NCI-H187 (cell line): Measurements from ENCODE around the gene VPS16.

Experiments
- DNase-seq, 2 experiments: peaks; one replicate each; lab custom pipeline; 2025; lab: John Stamatoyannopoulos, UW

Gene VPS16

DNA sequence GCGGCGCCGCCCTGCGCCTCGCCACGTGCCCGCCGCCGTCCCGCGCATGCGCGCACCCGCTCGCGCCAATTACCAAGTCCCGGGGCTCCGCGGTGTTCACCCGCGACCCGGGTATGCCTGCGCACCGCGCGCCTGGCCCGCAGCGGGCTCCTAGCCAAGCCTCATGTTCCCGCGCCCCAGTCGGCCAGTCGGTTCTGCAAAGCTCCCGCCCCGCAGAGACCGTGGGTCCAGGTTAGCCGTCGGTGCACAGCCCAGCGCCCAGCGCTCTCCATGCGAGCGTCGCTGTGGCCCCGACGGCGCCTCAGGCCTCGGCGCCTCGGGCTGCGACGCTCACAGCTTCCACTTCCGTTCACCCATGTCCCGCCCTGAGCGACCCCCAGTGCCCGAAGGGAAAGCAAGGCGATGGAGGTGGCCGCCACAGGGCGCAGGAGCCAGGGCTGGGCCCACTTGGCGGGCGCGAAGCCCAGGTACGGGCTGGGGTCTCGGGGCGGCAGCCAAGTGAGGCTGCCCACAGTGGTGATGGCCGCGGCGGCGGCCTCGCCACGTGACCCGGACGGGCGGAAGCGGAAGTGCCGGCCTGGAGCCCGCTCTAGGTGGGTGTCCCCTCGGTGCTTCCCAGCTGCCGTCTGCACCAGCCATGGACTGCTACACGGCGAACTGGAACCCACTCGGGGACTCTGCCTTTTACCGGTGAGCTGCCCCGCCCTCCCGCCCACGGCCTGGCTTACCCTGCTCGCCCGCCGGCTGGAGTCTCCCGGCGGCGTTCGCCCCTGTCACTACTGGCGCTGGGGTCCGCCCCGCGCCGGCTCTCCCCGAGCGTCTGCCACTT lies at the start of gene VPS16, which contains the start of gene PCED1A:
Gene VPS16, plus strand, starts transcription at position 608 of the 829 bp plus-strand sequence. Its CDS starts 30 bp downstream, at position 638.
Gene PCED1A, minus strand, starts transcription at position 518 of the 829 bp plus-strand sequence. CDS start 743 bp downstream, outside the sequence.
- peak; percentile 64 to 74 for DNase-seq

- DNase-seq, result no peak
These were observed 47.1 kb upstream of the VPS16 start for GRCh38 chr20:2793471-2793870.

DNA sequence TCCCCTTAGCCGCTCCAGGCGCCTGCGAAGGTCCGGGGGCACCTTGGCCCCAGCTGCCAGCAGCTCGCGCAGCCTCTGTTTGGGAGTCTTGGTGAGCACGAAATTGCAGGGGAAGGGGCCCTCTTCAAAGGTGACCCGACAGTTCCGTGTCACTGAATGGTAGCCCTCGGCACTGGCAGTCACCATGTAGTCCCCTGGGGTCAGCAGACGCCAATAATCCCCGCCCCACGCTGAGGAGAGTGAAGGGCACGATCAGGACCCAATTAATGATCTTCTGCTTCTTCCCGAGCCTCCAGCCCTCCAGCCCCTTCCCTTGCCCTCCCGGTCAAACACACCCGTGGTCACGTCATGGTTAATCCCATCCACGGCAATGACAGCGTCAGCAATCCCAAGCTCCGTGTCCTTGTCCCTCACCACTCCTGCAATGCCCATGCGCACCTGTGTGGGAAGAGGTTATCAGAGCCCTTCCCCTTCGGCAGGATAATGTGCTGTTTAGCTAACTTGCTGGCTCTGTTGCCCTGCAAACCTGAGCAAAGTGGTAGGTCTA lies 46.3 kb upstream of the VPS16 start:
- no peak for DNase-seq

DNA sequence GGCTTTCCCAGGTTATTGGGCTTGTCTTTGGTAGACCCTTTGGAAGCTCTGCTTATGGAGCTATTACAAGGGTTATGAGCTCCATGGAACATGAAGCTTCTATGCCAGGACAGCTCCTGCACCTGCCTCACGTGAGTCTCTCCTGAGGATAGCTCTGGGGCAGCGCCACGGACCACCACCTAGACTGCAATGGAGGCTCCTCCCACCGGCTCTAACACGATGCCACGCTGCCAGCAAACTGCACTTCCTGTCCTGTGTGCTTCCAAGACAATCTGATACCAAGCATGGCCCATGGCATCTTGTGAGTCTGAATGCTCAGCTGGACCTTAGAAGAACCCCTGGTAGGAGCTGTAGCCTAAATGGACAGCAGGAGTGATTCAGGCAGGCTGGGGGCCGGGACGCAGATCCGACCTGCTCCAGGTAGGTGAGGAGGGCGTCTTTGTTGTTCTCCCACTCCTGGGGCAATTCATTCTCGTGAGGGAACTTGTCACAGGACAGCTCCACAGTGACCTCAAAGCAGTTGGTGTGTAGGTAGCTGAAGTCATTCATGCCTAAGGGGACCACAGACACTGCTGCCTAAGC lies 45.6 kb upstream of the VPS16 start:
- DNase-seq, result no peak

DNA sequence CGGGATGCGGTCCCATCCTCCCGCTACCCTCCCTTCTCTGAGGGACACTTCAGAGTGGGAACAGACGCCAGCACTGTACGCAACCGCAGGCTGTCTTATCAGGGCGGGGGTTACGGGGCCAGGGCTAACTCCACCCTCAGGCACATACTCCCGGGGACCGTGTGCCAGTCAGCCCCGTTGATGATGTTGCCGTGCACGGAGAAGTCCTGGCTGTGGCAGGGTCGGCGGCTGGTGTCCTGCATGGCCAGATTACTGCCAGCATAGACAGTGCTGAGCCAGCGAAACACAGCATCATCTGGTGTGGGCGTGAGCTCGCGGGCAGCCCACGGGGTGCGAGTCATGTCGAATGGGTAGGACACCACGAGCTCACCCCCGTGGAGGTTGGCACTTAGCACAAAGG lies 45.1 kb upstream of the VPS16 start:
- no peak for DNase-seq

- no peak for DNase-seq
These were observed 44.4 kb upstream of the VPS16 start for GRCh38 chr20:2796011-2796660.

DNA sequence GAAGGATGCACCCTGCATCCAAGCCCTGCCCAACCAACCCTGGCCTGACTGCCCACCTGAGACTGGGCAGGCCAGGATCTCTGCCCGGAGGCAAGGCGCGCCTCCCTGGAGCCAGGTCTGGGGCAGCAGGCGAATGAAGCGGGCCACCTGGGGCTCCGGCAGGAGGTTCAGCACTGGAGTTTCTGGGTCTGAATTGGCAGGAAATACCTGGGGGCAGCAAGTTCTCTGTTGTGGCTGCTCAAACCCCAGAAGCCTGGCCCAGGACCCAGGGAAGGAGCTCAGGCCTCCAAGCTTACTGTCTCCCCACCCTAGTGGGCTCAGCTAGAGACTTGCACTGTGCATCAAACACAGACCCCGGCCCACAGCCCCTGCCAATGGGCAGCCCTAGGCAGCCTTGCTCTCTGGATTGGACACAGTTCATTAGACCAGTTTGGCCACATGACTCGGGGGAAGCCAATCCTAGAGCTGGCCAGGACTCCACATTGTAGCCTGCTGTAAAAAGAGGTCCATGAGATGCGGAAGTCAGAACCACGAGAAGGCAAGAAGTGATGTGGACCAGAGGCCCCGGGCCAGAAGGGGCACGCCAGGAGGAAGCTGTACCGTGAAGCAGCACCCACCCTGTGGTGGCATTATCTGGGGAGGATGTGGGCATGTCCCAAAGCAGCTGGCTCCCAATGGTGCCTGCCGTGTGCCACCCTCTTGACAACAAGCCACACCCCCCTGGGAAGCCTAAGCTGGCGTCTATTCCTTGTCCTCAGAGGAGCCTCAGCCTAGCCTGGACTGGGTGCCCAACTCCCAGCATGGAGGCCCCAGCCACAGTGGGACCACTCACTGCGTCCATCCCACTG lies 43.2 kb upstream of the VPS16 start:
- no peak for DNase-seq

DNA sequence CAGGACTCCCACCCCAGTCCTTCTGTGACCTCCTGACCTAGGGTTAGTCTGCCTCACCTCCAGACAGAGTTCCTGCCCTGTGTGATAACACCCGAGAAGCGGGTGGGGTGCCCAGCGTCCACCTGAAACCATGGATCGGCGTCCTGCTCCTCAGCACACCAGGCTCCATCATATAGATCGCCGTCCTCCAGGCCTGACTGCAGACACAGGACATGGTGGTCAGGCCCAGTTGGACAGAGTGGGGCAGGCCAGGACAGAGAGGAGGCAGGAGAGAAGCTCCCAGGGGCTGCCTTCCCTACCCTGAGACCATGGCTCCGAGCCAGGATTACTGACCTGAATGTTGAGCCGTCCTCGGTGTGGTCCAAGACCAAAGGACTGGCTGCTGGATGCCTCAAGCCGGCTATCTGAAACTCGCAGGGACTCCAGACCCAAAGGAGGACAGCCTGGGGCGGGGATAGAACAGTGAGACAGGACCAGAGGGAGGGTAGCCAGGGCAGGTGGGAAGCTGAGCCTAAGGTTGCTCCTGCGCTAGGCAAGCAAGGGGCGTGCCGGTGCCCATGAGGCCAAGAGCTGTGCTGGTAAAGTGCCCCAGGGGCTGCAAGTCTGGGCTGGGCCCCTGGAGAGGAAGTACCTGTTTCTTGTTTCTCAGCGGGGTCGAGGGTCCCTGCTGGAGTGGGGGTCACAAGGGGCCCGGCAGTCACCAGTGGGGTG lies 42.3 kb upstream of the VPS16 start:
- DNase-seq, result no peak

- no peak for DNase-seq
These were observed 41.7 kb upstream of the VPS16 start for GRCh38 chr20:2798814-2799213.

DNA sequence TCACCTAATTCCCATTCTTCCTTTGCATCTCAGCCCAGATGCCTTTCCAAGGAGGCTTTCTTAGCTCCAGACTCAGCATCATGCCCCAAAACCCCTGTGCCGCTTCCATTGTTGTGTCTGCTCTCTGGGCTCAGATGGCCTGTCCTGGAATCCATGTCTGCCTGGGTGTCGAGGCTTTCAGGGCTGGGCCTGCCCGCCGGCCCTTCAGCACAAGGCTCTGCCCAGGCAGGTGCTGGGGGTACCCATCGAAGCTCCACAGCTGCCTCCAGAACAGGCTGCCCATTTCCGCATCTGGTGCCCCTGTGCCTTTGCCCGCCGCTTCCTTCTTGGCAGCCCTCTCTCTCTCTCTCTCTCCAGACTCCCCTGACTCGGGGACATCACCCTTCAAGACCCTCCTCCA lies 41.3 kb upstream of the VPS16 start:
- DNase-seq, result no peak

DNA sequence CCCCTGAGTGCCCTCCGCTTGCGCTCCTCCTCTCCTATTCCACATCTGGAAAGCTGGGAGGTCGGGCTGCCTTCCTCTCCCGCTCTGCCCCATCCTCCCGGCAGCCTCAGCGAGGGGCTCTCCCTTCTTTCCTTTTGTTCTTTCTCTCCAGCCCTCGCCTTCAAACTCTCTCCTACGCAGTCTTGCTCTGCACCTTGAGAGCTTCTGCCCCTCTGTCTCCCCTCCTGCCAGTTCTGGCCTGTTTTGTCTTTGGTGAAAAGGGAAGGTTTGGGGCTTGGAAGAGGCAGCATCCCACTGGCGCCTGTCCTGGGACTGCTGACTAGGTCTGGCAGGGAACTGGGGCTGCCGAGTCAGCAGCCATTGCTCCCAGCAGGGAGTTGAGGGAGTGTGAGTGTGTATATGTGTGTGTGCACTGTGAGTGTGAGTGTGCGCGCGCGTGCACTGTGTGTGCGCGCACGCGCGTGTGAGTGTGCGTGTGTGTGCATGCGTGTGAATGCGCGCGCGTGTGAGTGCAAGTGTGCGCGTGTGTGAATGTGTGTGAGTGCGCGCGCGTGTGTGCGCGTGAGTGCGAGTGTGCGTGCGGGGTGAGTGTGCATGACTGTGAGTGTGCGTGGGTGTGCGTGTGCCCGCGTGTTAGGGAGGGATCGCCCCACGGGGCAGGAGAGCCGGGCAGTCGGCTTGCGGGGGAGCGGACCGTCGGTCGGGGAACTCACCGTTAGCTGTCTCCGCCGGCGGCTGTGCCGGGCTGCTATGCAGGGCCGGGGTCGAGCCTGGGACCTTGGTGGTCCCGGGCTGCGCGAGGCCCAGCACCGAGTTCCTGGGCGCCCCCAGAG lies 40.6 kb upstream of the VPS16 start:
- no peak for DNase-seq

DNA sequence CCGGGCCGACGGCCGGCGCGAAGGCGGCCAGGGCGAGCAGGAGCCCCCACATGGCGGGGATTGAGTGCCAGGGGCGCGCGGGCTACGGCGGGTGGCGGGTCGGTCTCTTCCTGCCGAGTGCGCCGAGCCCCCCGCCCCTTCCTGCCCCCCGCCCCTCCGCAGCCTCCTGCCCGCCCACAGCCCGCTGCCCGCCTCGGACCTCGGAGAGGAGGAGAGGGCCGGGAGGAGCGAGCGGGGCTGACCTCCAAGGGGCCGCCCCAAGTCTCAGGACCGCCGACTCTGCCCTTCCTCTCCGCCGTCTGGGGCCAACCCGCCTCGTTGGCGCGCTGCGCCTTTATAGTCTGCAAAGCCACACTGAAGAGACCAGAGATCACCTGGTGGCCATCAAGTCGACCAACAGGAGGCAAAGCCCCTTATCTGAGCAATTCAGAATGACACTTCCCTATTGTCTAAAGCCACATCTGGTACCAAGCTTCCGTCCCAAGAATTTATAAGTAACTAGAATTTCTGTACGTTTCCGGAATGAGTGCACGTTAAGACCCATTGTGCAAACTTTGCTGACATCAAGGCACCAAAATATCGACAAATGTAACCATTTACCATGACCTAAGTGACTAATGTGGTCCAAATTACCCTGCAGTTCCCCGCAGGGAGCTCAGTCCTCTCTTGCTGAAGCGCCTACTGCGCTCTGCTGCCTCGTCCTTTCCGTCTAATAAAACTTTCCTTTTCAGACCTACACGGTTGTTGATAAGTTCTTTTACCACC lies 39.8 kb upstream of the VPS16 start, which contains the start of gene CPXM1:
Gene CPXM1, minus strand, starts transcription at position 107 of the 765 bp plus-strand sequence. Its CDS starts 55 bp downstream, at position 52.
- DNase-seq, result no peak

DNA sequence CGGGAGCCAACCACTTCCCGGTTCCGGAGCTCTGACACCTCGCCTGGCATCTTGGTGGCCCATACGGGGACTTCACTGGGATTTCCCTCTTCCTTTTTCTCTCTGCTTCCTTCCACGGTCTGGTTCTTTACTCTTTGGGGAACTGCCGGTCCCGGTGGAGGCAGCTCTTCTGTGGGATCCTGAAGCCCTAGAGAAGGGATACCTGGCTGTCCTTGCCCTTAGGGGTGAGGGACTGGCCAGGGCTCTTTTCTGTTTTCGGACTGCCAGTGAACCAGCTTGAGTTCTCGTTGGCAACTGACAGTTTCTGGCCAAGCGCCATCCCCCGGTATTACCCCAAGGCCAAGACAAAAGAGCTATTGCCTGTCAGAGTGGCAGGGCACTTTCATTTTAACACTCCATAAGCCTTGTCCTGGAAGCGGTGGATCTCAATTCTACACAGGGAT lies 39.2 kb upstream of the VPS16 start:
- DNase-seq, result no peak

GRCh38 chr20:2804041-2804828 lies 36.3 kb upstream of the VPS16 start:
- DNase-seq, result no peak

- DNase-seq, result no peak
These were observed 35.5 kb upstream of the VPS16 start for GRCh38 chr20:2804852-2805688.

- DNase-seq, result no peak
These were observed 34.7 kb upstream of the VPS16 start for GRCh38 chr20:2805689-2806350.

GRCh38 chr20:2806351-2806701 lies 34.2 kb upstream of the VPS16 start:
- DNase-seq, result no peak
